Testis (tissue), 5 donors: ENCODE measurements around the gene KLHL11. TPM values are rescaled to one million over a fixed set of nuclear protein-coding genes. Genes with fewer than 3 reads are reported as not detected.
A peak's percentile ranks its signal among the peaks of the same experiment; 100 is the strongest.

Source experiments
- DNase-seq: peaks from one replicate; pipeline ENCODE4 v3.0.0-alpha.2; 2019
- H3K27ac ChIP-seq, 2 donors: fragments of 200-600 bp; sonication (generic); one replicate each; pipeline ENCODE4 v1.5.1; 2019
- H3K27me3 ChIP-seq: fragments of 200-600 bp; sonication (generic); one replicate; pipeline ENCODE4 v1.5.1; 2019
- H3K36me3 ChIP-seq: fragments of 200-600 bp; sonication (generic); one replicate; pipeline ENCODE4 v1.5.1; 2017; ENCODE audit warnings: low read depth; ENCODE audit errors: missing control alignments
- H3K4me1 ChIP-seq: fragments of 200-600 bp; sonication (generic); one replicate; pipeline ENCODE4 v1.5.1; 2019
- H3K4me3 ChIP-seq, 2 donors: fragments of 200-600 bp; sonication (generic); one replicate each; pipeline ENCODE4 v1.5.1; 2017 to 2019
- H3K9me3 ChIP-seq: fragments of 200-600 bp; sonication (generic); one replicate; pipeline ENCODE4 v1.5.1; 2017
- POLR2A ChIP-seq: fragments of 450-650 bp; IDR thresholded peaks from one replicate; pipeline ENCODE4 v1.6.1; 2017; ENCODE audit warnings: antibody characterized with exemption, mild to moderate bottlenecking, moderate library complexity
- WGBS, 2 donors: methylation state at CpG; one replicate each; pipeline ENCODE4 v1.1.5; 2018; 5-methylcytosine and 5-hydroxymethylcytosine counted together
- intact Hi-C: fragments of 100-400 bp; cut with DNase I; formaldehyde crosslinking; loops from one replicate; pipeline ENCODE4 v1.15.1; 2023; ENCODE audit warnings: low total_unique reads
- long read RNA-seq, 2 donors: transcript quantifications; one replicate each; lab custom pipeline, GENCODE V29; 2026
- polyA plus RNA-seq: library from polyadenylated mRNA; stranded (reverse); fragments of 350-450 nt; fragmentation: Illumina TruSeq; extraction: RNeasy Lipid Tissue Mini Kit (QIAGEN cat#74804); gene quantifications from one replicate; pipeline ENCODE4 v1.2.3, GENCODE V29; 2014; ENCODE audit warnings: low read depth, low replicate concordance; ENCODE audit not compliant: insufficient read depth
- total RNA-seq, 2 donors: library from RNA; depleted of rRNA; stranded (reverse); fragments of >200 nt; gene quantifications; one replicate each; pipeline ENCODE4 v1.2.3, GENCODE V29; 2016
- TF ChIP-seq, protein P1 (sequence below), 3 experiments: fragments of 450-650 bp in 2 of 3; fragments of 200-600 bp in 1 of 3; sonication (generic) in 1 of 3; IDR thresholded peaks; one replicate each; pipeline ENCODE4 v1.5.1; 2016 to 2019; ENCODE audit warnings: antibody characterized with exemption in 3 of 3, mild to moderate bottlenecking in 2 of 3, moderate library complexity in 1 of 3

The KLHL11 gene
- total RNA-seq: 10 to 100 TPM; 61.3 to 70.2 TPM
- polyA plus RNA-seq: 28.2 TPM
- long read RNA-seq, donor 1, partial matches to known transcripts: 179 of 183 reads
- long read RNA-seq, donor 1, other reads (novel, unspliced or antisense): 0 of 183 reads
- long read RNA-seq, donor 2, partial matches to known transcripts: 0 of 3 reads
- long read RNA-seq, donor 2, other reads (novel, unspliced or antisense): 0 of 3 reads

DNA sequence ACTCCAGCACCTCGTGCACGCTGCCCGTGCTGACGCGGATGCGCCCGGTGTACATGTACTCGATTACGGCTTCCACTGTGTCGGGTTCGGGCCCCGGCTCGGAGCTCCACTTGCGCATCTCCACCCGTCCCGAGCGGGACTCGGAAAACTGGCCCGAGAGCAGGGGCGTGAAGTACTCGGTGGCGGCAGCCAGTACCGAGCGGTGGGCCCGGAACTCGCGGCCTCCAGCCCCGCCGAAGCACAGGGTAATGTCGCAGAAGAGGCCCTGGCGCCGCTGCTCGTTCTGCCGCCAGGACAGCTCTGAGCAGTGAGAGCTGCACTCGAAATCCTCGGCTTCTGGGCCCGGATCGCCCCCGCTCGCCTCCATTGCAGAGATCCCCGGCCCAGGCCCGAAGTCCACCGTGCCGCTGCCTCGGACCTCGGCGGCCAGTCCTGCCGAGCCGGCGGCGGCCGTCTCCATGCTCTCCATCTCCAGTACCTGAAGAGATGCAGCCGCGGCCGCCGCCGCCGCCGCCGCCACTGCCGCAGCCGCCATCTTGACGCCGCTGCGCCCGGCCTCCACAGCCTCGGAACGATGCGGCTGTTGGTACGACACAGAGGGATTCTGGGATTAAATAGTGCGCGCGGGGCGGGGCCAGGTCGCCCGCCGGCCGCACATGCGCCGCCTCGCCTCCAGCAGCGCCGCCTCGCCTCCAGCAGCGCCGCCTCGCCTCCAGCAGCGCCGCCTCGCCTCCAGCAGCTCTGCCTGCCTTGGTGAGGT lies at the start of gene KLHL11:
Gene KLHL11 (minus strand): TSS at position 588 of the 760 bp plus-strand sequence. CDS start 53 bp downstream, at position 535.
- 0 to 1% methylated on average over 2 to 21 of the region's 90 CpGs for WGBS, 2 donors
- intact Hi-C loops: no loop called here

GRCh38 chr17:41915020-41915419 lies 49.8 kb upstream of the KLHL11 start:
- 77 to 81% methylated on average over 5 of the region's 5 CpGs for WGBS, 2 donors
- DNase-seq: no peak
- Histone ChIP-seq H3K36me3 (no peaks in the 10 kb centered on the region), H3K9me3 (no peaks in the 10 kb centered on the region), H3K4me1 (peaks cover 17% of the 10 kb centered on the region), H3K4me3 (no peak overlapping the region), H3K27me3 (no peaks in the 10 kb centered on the region), H3K27ac (no peak overlapping the region)
- TF ChIP-seq, protein P1, sequence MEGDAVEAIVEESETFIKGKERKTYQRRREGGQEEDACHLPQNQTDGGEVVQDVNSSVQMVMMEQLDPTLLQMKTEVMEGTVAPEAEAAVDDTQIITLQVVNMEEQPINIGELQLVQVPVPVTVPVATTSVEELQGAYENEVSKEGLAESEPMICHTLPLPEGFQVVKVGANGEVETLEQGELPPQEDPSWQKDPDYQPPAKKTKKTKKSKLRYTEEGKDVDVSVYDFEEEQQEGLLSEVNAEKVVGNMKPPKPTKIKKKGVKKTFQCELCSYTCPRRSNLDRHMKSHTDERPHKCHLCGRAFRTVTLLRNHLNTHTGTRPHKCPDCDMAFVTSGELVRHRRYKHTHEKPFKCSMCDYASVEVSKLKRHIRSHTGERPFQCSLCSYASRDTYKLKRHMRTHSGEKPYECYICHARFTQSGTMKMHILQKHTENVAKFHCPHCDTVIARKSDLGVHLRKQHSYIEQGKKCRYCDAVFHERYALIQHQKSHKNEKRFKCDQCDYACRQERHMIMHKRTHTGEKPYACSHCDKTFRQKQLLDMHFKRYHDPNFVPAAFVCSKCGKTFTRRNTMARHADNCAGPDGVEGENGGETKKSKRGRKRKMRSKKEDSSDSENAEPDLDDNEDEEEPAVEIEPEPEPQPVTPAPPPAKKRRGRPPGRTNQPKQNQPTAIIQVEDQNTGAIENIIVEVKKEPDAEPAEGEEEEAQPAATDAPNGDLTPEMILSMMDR (IDR thresholded peaks at IDR 0.05): no peak
- TF ChIP-seq POLR2A: no peak
- intact Hi-C loops: no loop called here

More for the DNA sequence above, at the start of gene KLHL11:
- DNase-seq: peak; percentile 95
- Histone ChIP-seq H3K4me3 (peak within 1 kb of the TSS; percentile 89 to 92), H3K36me3 (no peaks in the 10 kb centered on the region), H3K9me3 (no peaks in the 10 kb centered on the region), H3K27ac (peak within 1 kb of the TSS; percentile 75 to 89), H3K27me3 (no peaks in the 10 kb centered on the region), H3K4me1 (peaks cover 18% of the 10 kb centered on the region)
- TF ChIP-seq, protein P1 (IDR thresholded peaks at IDR 0.05): peak in 1 of 3 experiments; percentile 6
- peak; percentile 57 for TF ChIP-seq POLR2A

- 56 to 60% methylated on average over 6 of the region's 6 CpGs for WGBS, 2 donors
- Histone ChIP-seq H3K9me3 (no peaks in the 10 kb centered on the region), H3K4me3 (no peak overlapping the region), H3K36me3 (no peaks in the 10 kb centered on the region), H3K27ac (no peak overlapping the region), H3K4me1 (peaks cover 11% of the 10 kb centered on the region), H3K27me3 (no peaks in the 10 kb centered on the region)
- TF ChIP-seq POLR2A: no peak
- TF ChIP-seq, protein P1 (IDR thresholded peaks at IDR 0.05): no peak
- intact Hi-C loops: no loop called here
- DNase-seq: peak; percentile 49
Observed at GRCh38 chr17:41914358-41914766, 49.1 kb upstream of the KLHL11 start.

DNA sequence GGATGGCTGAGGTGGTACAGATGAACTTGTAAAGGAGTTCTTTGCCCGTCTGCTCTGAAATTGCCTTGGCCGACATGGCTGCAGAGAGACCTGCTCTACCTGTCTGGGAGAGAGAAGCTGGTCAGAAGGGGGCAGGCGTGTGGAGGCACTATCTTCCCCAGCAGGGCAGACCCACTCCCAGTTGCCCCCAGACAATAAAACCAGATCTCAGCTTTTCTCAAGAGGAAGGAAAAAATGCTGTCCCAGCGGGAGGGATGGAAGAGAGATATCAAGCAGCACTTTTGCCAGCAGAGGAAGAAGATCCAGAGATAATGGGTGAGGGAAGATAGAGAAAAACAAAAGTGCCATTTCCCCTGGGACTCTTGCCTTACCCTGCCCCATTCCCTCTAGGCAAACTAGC lies 48.6 kb upstream of the KLHL11 start:
- Histone ChIP-seq H3K27ac (no peak overlapping the region), H3K9me3 (no peaks in the 10 kb centered on the region), H3K27me3 (no peaks in the 10 kb centered on the region), H3K4me1 (peaks cover 10% of the 10 kb centered on the region), H3K4me3 (no peak overlapping the region), H3K36me3 (no peaks in the 10 kb centered on the region)
- intact Hi-C loops: no loop called here
- WGBS, 2 donors: 75 to 92% methylated on average over 3 to 4 of the region's 4 CpGs
- no peak for DNase-seq
- no peak for TF ChIP-seq POLR2A
- TF ChIP-seq, protein P1 (IDR thresholded peaks at IDR 0.05): no peak
